ENCODE data around the gene FYCO1. TPM values are rescaled to one million over a fixed set of nuclear protein-coding genes. Genes with fewer than 3 reads are reported as not detected.

FYCO1 gene
- total RNA-seq, 2 donors from 2014 or later = 67.4 to 99.0 TPM

DNA sequence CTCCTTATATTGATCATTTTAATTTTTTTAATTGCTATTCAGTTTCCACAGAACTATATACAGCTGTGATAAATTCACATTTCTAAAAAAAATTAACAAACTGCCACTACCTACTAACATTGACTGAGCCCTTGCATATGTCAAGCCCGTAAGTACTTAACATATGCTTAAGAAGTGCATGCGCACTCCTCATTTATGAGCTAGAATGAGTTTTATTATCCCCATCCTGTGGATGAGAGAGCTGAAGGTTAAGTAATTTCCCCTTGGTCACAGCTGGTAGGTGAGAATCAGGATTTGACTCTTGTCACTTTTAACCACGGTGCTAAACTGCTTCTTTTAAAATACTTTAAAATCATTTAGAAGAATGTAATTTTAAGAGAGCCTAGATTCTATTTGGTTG is 26.5 kb downstream of the FYCO1 start:
- no peak for DNase-seq (ENCODE audit: low spot score)
- intact Hi-C loops (cut with DNase I) = no loop called here

DNA sequence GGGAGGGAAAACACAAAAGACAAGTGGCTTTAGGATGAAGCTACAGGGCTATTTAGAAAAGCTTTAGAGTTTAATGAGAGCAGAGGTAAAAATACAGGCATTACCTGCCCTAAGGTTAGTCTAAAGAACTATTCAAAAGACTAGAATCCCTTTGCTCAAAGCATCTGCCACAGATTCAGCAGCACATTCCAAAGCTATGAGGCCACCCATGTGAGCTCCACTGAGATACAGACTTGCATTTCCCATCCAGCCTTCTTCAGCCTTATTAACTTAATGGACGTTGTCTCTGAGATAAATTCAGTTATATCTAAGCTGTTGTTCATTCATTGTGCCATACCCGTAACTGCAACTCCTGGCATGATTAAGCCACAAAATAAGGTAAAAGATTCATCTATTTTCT is 26.9 kb downstream of the FYCO1 start:
- intact Hi-C loops (cut with DNase I) = no loop called here
- DNase-seq (ENCODE audit: low spot score) = no peak

DNA sequence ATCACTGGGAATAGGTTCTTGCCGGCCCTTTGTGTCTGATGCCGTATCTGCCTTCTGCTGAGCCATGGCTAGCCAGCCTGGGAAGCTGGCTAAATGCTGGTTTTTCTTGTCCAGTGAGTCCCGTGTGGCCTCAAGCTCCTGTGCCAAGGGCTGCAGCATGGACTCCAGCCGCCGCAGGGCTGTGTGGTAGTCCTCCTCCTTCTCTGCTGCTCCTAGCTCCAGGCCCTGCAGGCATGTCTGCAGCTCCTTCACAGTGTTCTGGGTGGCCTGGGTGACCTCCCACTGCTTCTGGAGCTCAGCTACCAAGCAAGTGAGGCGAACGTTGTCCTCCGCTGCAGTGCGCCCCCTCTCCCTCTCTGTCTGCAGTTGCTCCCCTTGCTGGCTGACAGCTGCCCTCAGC is 27.5 kb downstream of the FYCO1 start:
- no peak for DNase-seq (ENCODE audit: low spot score)
- intact Hi-C loops (cut with DNase I) = no loop called here

DNA sequence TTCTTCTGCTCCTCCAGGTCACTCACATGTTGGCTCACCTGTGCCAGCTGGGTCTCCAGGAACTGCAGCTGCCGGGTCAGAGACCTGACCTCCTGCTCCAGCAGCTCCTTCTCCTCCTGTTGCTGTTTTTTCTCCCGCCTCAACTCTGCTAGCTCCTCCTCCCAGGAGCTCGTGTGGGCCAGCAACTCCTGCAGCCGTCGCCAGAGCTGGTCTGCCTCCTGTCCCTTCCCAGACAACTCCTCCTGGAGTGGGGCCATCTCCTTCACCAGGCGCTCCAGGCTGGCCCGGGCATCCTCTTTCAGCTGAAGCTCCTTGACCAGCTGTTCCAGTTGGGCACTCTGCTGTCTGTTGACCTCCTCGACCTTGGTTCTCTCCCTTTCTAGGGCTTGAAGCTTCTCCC is 27.9 kb downstream of the FYCO1 start:
- no peak for DNase-seq (ENCODE audit: low spot score)
- intact Hi-C loops (cut with DNase I) = no loop called here

DNA sequence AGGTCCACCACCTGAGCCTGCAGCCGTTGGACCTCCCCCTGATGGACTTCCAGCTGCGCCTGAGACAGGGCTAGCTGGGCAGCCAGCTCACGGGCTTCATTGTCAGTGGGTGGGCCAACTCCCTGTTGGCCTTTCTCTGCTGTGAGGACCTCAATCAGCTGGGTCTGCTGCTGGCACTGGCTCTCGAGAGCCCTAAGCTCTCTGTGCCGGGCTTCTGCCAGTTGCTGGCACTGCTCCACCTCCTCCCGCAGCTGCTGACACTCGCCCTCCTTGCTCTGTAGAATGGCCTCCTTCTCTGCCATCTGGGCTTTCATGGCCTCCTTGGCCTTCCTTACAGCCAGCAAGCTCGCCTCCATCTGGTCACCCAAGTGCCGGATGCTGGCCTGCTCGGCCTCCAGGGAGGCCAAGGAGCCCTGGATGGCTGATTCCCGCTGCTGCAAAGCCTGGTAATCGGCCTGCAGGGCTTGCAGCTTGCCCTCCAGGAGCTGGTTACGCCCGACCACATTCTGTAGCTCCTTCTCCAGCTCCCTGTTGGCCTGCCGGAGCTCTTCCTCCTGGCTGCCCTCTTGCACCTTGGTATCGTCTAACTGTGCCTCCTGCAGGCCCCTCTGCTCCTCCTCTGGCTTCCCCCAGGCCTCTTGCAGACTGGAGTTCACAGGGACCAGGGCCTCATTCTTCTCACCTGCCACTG is 28.5 kb downstream of the FYCO1 start:
- DNase-seq (ENCODE audit: low spot score) = no peak
- intact Hi-C loops (cut with DNase I) = no loop called here

DNA sequence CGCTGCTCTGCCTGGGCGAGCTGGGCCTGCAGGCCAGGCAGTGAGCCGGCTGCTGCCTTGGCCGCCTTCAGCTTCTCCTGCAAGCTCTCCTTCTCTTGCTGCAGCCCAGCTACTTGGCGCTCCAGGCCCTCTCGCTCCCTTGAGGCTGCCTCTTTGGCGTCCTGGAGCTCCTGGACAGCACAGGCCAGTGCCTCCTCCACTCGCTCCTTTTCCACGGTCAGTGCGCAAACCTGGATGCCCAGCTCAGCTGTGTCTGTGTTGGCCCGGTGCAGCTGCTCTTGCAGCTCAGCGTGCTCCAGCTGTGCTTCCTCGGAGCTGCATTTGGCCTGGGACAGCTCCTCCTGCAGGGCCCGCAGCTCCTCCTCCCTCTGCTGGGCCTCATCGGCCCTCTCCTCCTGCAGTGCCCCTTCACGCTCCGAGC is 29.2 kb downstream of the FYCO1 start:
- DNase-seq (ENCODE audit: low spot score) = no peak
- intact Hi-C loops (cut with DNase I) = no loop called here

DNA sequence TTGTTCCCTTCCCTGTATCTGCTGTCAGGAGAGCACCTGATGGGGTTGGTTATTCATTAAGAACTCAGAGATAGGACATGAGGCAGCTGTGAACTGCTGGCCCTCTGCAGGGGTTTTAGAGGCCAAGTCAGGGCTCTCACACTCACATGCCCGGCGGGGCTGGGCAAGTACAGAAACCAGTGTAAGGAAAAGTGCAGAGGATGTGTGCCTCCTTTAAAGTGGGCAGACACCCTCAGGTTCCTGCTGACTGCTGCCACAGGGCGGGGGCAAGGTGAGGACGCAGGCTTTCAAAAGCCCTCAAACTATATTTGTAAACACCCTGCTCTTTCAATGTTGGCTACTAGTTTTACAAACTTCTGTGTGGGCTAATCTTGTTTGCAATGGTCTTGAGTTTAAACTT is 30.0 kb downstream of the FYCO1 start:
- no peak for DNase-seq (ENCODE audit: low spot score)
- intact Hi-C loops (cut with DNase I) = no loop called here

DNA sequence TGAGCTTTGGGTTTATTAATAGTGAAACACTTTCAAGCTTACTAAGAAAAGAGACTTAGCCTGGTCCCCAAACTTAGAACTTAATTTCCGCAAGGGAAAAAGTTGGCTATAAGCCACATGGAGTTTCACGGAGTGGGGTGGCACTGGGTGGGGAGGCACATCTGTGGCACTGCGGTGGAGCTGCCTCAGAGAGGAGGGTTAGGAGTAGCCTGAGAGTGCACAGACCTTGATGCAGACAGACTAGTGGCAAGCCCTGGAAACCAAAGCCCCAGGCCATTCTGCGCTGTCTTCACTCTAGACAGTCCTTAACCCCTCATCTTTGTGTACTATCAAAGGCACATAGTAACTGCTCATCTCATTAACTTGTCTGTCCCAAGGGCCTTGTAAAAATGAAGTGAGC is 30.4 kb downstream of the FYCO1 start:
- intact Hi-C loops (cut with DNase I) = no loop called here
- DNase-seq (ENCODE audit: low spot score) = peak; percentile 42

DNA sequence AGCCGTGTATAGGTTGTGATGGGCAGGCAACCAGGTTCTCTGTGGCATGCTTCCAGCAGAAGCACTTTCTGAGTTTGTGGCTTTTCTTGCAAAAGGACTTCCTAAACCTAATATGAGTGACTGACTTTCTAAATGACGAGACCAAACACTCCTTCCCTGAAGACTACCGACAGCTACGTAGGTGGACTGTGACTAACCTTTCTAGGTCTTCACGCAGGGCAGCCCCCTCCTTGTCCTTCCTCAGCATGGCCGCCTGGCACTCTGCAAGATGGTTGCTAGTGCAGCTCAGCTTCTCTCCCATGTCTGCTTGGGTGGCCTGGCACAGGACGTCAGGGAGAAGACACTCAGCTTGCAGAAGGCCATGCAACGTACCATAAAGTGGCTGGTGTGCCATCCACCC is 31.5 kb downstream of the FYCO1 start:
- DNase-seq (ENCODE audit: low spot score) = peak; percentile 58
- intact Hi-C loops (cut with DNase I) = no loop called here

DNA sequence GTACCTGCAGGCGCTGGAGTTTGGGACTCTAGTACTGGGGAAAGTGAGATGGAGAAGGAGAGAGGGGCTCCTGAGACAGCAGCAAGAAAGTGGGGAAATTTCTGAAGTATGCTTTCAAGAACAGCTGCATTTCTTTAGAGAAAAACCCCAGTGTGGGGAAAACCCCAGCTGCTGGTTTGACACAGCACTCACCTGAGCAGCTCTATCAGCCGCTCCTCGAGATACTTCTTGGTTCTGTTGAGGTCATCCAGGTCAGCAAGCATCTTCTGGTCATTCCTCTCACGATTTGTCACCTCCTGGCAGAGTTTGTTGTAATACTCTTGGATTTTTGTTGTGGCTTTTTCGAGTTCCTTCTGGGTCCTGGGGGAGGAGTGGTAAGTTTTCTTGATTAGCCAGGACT is 33.6 kb downstream of the FYCO1 start:
- intact Hi-C loops (cut with DNase I) = no loop called here
- peak; percentile 10 for DNase-seq (ENCODE audit: low spot score)

DNA sequence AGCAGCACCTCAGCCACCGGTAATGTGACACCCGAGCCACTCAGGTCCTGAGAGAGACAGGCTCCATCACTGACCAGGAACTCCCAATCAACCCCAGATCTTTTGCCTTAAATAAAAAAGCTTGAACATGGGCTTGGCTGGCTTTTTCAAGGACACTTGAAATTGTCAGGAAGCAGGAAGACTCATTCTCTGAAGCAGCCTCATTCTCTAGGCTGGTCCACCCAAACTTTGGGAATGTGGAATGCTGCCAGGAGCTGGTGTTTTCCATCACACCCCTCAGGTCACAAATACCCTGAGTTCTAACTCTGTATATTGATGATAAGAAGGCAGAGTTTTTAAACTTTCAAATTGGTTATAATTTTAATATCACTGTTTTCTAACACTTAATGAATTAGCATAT is 35.3 kb downstream of the FYCO1 start:
- no peak for DNase-seq (ENCODE audit: low spot score)
- intact Hi-C loops (cut with DNase I) = no loop called here

DNA sequence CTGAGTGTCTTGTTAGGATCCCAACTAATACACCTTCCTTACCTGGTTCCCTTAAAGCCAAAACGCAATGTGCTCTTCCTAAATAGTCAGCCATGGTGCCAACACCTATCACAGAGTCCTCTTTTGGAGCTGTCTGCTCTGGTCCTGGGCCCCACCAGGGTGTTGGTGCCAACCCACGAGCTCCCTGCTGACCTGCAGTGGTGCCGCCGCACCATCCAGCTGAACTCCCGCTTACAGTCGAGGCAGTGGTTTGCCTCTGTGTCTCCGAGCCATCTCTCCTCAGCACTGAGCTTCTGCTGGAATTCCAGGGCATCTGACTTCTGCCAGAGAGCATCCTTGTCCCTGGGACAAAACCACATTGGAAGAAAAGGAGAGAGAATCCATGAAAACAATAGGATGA is 36.4 kb downstream of the FYCO1 start:
- no peak for DNase-seq (ENCODE audit: low spot score)
- intact Hi-C loops (cut with DNase I) = no loop called here

DNA sequence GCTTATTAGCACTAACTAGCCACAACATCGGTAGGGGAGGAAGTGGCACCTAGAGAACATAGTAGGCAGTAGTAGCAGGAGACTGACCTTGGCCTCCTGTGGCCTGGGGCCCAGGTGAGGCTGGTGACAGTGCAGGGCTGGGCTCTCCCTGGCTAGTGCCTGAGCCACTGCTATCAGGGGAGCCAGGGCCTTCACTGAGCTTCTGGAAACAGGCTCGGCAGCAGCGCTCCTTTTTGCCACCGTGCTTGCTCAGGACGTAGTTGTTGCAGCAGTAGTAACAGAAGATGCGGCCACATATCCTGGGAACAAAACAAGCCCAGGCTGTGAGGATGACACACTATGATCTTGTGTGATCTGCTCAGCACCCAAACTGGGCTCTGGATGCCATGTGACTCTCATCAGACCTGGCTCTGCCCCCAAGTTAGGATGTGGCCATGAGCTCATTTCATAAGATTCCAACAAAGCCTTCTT is 37.3 kb downstream of the FYCO1 start:
- intact Hi-C loops (cut with DNase I) = no loop called here
- no peak for DNase-seq (ENCODE audit: low spot score)

DNA sequence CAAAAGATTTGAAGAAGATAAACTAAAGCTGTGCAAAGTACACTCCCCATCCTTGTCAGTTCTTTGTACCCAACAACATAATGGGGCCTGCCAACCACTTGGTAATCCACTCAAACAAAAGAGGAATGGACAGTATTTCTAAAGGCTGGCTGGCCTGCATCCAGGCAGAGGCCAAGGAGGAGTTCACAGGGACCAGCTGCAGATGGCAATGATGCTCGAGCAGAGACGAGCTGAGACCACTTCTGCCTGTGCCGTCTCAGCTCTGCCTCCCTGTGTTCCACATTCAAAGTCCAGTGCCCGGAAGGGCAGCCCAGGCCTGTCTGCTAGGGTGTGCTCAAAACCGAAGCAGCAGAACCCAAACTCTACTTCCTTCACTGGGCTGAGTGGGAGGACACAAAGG is 38.0 kb downstream of the FYCO1 start:
- no peak for DNase-seq (ENCODE audit: low spot score)
- intact Hi-C loops (cut with DNase I) = no loop called here

DNA sequence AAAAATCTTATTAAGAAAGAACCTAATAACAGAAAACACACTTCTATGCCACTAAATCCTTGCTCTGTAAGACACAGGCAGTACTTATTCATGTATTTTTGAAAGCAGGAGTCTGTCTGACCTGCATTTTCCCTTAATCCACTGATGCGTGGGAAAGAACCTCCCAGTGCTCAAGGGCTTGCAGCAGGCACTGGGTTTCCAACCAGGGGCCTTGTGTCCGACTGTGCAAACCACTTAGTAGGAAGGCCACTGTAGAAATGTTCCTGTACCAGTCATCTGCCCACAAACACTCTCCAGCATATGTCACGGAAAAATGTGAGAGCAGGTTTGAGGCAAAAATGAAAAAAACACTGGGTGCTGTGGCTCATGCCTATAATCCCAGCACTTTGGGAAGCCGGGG is 39.9 kb downstream of the FYCO1 start:
- intact Hi-C loops (cut with DNase I) = no loop called here
- no peak for DNase-seq (ENCODE audit: low spot score)

DNA sequence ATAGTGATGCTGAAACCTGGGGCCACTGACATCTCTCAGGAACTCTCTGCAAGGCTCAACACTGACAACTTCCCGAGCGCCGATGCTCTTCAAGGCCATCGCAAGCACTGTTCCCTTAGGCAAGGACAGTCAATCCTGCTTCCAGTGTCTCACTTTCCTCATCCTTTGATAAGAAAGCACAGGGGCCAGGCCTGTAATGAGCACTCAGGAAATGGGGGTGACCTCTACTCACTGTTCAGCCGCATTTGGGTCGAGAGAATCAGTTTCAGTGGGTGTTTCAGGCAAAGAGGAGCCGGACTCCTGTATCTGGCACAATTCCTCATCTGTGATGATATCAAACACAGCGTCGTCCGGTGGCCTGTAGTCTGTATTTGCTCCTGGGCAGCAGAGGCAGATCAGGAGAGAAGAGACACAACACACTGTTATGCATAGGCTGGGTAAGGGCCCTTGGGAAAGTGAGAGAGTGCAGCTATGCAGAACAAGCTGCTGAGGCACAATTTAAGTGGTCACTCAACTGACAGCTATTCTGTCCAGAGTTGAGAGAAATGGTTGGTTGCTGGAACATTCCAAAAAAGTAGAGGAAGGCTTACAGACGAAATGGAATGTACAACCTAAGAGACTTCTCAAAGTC is 40.5 kb downstream of the FYCO1 start:
- DNase-seq (ENCODE audit: low spot score) = no peak
- intact Hi-C loops (cut with DNase I) = no loop called here

DNA sequence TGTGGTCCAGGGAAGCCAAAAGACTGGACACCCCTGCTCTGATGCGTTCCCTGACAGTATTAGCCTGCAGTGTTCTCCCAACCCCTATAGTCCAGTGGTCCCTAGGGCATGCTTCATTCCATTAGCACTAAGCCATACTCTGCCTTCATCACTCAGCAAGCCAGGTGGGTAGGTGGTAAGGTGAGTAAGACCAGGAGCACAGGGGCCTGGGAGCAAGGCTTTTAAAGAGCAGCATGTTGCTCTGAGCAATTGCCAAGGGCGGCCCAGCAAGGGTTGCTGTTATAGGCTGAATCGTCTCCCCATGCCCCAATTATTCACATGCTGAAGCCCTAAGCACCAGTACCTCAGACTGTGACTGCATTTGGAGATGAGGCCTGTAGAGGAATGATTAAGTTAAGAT is 41.3 kb downstream of the FYCO1 start:
- no peak for DNase-seq (ENCODE audit: low spot score)
- intact Hi-C loops (cut with DNase I) = no loop called here

DNA sequence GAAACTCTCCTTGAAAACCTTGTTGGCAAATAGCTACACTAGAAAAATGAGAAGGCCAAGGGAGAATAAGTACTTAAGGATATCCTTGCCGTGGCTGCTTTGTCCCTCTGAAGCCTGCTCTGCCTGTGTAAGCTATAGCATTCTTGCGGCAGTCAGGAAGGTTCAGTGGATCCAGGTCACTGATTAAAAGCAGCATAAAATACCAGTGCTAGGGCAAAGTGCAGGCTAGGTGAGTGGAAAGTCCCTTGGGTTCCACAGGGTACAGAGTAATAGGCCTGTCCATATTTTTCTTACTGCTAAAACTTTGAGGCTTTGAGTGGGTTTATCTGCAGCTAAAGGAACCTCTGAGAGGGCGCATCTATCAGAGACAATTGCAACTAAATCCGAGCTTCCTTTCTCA is 42.1 kb downstream of the FYCO1 start:
- DNase-seq (ENCODE audit: low spot score) = no peak
- intact Hi-C loops (cut with DNase I) = no loop called here

DNA sequence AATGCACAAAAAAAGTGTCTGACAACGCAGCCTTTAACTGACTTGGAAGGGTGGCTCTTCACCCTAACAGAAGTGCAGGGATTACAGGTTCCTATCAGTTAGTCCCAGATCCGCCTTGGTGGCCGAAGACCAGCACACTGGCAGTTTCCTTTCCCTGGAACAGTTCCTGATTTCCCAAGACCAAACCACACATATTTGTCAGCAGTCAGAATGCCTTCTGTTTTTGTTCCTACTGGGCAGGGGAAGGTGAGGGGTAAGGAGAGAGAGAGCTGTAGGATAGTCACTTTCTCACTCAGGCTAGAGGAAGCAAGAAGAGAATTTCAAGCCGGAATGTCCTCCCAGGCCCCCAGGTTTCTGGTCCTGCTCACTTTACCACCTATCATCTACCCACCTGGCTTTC is 43.2 kb downstream of the FYCO1 start:
- intact Hi-C loops (cut with DNase I) = no loop called here
- no peak for DNase-seq (ENCODE audit: low spot score)

DNA sequence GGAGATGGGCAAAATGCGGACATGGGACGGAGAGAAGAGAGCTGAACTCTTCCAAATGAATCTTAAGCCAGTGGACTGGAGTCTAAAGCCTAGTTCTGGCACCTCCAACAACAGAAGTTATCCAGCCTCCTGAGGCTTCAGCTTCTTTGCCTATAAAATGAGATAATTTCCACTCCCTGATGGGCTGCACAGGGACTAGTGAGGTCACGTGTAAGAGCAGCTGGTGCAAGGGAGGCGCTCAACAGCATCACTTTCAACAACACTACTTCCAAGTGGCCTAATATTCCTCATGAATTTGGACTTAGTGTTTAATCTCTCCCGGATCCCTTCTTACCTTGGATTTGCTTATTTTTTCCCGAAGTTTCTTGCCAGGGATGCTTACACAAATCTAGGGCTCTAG is 43.7 kb downstream of the FYCO1 start:
- DNase-seq (ENCODE audit: low spot score) = no peak
- intact Hi-C loops (cut with DNase I) = no loop called here

Measured in posterior vena cava (tissue), 2 donors.